CD1c-positive myeloid dendritic cell (primary cell): ENCODE measurements around the gene ABCC11.

ENCODE experiments used
- DNase-seq: peaks from one replicate; pipeline ENCODE4 v3.0.0-alpha.2; 2016; ENCODE audit errors: extremely low spot score

Gene ABCC11

DNA sequence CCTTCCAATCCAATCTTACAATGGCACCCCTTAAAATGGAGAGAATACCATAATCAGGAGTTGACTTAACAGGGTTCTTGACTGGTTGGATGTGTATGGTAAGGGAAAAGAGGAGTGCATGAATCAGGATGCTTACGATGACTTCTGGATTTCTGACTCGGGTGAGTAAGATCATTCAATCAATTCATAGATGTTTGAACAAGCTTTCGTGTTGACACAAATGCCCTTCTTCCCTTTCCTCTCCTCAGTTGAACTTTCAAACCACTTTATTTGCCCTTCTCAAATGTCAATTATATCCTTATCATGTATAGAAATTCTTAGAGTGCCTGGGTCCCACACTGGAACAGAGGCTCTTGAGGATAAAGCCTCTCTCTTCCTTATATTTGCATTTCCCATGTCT is 117.4 kb downstream of the ABCC11 start:
- DNase-seq: no peak

DNA sequence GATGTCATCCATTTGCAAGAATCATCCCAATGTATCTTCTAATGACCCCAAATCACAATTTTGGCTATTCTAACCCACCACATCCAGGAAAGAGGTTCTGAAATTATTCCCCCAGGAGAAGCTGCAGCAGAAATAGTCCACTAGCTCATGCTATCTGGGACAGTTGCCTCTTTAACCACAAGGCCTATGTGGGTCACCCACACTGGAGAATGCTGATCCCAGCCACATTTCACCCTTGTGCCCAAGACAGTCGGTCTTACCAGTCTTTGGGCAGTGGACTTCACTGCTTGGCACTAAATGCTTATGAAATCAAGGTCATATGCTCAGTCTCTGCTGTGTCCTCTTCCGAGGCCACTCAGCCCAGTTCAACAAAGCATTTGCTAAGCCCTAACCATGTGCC is 118.6 kb downstream of the ABCC11 start:
- DNase-seq: no peak

DNA sequence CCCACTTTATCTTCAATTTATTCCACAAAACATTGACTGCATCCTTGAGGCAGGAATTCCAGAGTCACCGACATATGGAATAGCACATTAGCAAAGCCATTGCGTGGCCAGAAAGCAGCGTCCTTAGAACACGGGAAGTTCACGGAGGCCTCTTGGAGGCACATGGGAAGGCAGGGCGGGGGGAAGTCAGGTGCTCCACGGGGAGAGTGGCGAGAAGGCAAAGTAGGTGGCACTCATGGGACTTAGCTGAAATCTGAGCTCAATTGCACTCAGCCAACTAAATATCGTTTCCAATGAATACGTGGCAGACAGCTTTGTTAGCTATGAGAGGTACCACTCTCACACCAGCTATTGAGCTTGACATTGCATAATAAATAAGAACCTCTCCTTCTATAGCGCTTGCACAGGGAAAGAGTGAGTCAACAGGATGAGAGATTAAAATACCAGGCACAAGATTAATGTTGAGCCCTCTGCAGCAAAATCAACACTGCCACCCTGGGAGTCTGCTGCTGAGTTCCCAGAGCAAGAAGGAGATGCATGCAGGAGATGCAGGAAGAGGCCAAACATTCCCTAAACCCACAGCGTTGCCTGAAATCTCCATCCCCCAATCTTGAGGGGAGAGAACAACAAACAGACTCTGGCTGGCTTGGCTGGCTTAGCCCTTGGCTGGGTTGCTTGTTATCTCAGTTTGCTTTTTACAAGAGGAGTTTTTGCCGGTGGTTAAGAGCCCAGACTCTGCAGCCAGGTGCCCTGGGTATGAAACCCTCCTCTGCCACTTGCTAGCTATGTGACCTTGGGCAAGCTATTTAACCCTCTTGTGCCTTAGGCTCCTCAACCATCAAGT is 120.3 kb downstream of the ABCC11 start:
- DNase-seq: no peak

DNA sequence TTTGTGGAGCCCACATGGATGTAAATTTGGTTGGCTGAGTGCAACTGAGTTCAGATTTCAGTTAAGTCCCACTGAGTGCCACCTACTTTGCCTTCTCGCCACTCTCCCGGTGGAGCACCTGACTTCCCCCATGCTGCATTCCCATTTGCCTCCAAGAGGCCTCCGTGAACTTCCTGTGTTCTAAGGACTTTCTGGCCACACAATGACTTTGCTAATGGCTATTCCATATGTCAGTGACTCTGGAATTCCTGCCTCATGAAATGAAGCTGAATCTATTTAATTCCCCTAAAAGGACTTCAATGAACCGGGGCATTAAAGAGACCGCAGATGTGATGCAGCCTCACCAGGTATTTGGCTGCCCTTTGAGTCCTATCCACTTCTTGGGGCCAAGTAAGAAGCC is 121.5 kb downstream of the ABCC11 start:
- DNase-seq: no peak

DNA sequence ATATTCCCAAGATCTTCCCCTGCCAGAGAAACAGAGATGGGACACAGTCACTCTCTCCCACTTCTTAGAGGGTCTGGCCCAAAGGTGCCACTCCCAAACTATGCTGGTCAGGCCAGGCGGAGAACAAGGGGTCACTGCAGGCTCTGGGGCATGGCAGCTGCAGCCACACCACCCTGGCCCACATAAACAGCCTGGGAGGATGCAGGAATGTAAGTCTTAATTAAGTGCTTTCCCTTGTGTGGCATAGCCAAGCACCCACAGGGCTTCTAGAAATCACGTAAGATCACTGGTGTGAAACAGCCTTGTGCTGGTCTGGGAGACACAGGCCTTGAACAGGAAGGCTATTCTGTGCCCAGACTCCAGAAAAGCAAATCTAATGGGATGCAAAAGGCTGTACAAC is 123.1 kb downstream of the ABCC11 start:
- no peak for DNase-seq

DNA sequence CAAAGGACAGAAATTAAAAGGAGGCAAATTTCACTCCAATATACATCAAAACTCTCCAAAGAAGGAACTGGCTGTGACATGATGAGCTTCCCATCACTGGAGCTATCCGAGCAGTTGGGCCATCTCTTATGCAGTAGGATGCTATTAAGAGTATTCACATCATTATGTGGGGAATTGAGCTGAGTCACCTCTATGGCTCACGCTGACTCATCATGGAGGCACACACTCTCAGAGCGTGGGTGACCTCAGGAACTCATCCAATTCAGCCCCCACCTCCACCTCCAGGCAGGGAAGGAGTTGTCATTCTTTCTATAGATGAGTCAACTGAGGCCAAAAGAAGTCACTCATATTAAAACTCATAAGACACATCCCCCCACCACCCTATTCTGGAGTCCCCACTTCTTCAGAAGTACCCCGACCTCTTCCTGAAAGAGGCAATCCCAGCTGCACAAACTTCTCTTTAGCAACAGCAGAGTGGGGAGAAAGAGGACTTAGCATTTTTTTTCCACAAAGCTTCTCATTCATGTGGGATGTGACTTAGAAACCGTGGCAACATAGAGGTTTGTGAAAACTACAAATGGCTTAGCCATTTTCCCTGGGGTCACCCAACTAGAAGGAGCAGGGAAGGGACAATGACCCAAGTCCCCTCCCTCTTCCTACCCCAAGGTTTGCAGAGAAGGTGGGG is 124.1 kb downstream of the ABCC11 start:
- peak; percentile 59 for DNase-seq

DNA sequence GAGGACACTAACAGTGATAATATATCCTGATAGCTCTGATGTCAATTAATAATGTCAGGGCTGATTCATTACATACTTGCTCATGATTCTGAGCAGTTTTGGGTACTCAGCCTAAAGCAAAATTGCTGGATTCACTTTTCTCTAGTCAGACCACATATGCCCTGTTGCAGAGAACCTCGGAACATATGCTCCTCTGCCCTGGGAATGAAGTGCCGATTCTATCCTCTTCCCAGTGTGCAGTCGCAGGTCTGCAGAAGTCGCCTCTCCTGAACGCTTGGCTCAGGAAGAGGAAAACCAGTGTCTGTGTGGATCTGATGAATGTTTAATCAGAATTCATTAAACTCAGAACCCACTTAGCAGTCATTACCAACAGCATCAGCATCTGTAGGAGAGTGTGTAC is 126.1 kb downstream of the ABCC11 start:
- no peak for DNase-seq

DNA sequence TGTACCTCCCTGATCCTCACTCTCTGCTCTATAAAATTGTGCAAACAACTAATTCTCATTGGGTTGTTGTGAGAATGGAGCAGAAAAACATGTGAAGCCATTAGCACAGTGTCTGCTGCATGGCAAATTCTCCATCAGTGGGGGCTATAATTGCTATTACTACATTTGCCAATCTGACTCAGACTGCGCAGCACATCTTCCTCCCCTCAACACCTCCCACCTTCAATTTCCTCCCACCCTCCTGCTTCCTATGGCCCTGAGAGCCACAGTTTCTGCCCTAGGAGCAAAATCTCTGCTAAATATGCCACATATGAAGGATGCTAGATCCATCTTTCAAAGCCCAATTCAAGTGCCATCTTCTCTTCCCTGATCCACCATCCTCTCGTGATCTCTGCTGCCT is 128.5 kb downstream of the ABCC11 start:
- no peak for DNase-seq

DNA sequence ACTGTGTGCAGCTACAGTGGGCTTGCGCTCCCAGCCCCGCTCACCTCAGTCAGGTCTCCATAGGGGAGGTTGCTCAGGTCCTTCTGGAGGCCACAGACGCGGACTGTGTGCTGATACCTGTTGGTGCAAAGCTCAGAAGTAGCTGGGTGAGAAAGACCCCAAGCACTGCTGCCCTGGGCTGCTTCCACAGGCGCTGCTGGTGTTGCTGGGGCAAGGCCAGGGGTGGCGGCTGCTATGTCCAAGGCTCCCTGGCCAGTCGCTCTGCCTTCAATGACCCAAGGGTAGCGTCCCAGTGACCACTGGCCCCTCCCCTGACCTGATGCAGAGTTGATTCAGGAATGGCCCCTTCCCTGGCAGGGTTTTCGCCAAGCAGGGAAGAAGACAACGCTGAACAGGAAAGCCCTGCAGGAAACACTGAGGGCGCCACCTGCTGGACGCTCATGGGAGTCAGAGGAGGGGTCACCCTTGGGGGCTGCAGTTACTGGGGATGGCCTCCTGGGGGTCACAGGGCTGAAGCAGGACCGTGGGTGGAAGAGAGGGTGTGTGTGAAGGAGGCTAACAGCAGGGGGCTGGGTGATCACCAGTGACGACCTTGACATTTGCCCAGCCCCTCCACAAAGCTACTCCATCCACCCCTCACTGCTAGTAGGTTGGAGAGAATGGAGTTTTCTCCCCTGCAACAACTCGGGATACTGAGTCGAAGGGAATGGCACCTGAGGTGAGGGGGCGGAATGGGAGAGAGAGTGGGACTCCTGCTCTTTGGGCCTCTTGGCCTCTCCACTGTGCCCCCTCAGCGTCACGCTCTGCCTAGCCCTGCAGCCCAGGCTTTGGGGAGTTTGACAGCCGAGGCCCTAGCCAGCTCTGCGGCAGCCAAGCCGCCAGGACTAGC is 129.9 kb downstream of the ABCC11 start:
- peak; percentile 52 for DNase-seq
